RKO (cell line): Measurements from ENCODE around the gene ARRB2.
"Not testable (repeated sequence)": the region's sequence is repeated elsewhere in the genome, so short reads cannot be mapped to it uniquely, and the experiment has no call there.

ENCODE experiments used
- DNase-seq: peaks from one replicate; pipeline ENCODE4 v3.0.0-alpha.2; 2016; ENCODE audit warnings: low spot score

The ARRB2 gene

GRCh38 chr17:4709794-4710692, at the start of gene ARRB2:
TSS of gene ARRB2 (plus strand) at chr17:4710632. CDS start at chr17:4710722, 90 bp downstream.
- peak; percentile 96 for DNase-seq

GRCh38 chr17:4663711-4664110, 46.7 kb upstream of the ARRB2 start:
- DNase-seq = no peak

GRCh38 chr17:4664230-4664629, 46.2 kb upstream of the ARRB2 start:
- DNase-seq = no peak

GRCh38 chr17:4665027-4665426, 45.4 kb upstream of the ARRB2 start:
- DNase-seq = no peak

- no peak for DNase-seq
These were observed 44.1 kb upstream of the ARRB2 start for GRCh38 chr17:4666296-4666695.

GRCh38 chr17:4667166-4667565, 43.3 kb upstream of the ARRB2 start:
- no peak for DNase-seq

GRCh38 chr17:4672055-4672630, 38.3 kb upstream of the ARRB2 start:
- DNase-seq = no peak

GRCh38 chr17:4672751-4673150, 37.7 kb upstream of the ARRB2 start:
- no peak for DNase-seq

GRCh38 chr17:4673169-4673568, 37.3 kb upstream of the ARRB2 start:
- DNase-seq = no peak

GRCh38 chr17:4673986-4674684, 36.3 kb upstream of the ARRB2 start:
- no peak for DNase-seq

- no peak for DNase-seq
These were observed 35.8 kb upstream of the ARRB2 start for GRCh38 chr17:4674685-4674998.

- DNase-seq = no peak
These were observed 34.6 kb upstream of the ARRB2 start for GRCh38 chr17:4675791-4676190.

GRCh38 chr17:4676791-4677190, 33.6 kb upstream of the ARRB2 start:
- no peak for DNase-seq

- DNase-seq = peak; percentile 85
These were observed 31.9 kb upstream of the ARRB2 start for GRCh38 chr17:4678448-4679026.

GRCh38 chr17:4679658-4680057, 30.8 kb upstream of the ARRB2 start:
- peak; percentile 64 for DNase-seq

GRCh38 chr17:4683739-4684138, 26.7 kb upstream of the ARRB2 start:
- DNase-seq = not testable (repeated sequence)

- not testable (repeated sequence) for DNase-seq
These were observed 20.6 kb upstream of the ARRB2 start for GRCh38 chr17:4689872-4690271.

- no peak for DNase-seq
These were observed 19.7 kb upstream of the ARRB2 start for GRCh38 chr17:4690745-4691144.

- no peak for DNase-seq
These were observed 18.7 kb upstream of the ARRB2 start for GRCh38 chr17:4691686-4692085.

GRCh38 chr17:4693416-4693815, 17.0 kb upstream of the ARRB2 start:
- no peak for DNase-seq

- DNase-seq = no peak
These were observed 14.0 kb upstream of the ARRB2 start for GRCh38 chr17:4696437-4696805.

- not testable (repeated sequence) for DNase-seq
These were observed 10.9 kb upstream of the ARRB2 start for GRCh38 chr17:4699401-4700056.
